ENCODE measurements around the gene LEKR1.

DNA sequence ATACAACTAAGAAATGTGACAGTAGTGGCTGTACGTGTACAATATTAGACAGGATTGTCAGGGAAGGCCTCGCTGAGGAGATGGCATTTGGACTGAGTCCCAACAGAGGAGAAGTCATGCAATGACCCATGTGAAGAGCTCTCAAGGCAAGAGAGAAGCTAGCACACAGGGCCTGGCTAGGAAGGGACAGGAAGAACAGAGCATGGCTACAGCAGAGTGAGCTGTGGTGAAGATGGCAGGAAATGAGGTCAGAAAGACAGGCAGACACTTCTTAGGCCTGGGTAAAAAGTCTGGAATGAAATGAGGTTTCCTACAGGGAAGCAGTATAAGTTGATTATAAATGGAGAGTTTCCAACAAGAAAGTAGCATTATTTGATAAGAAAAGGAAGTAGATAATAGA lies 33.2 kb upstream of the LEKR1 start:
- TF ChIP-seq, protein P1, sequence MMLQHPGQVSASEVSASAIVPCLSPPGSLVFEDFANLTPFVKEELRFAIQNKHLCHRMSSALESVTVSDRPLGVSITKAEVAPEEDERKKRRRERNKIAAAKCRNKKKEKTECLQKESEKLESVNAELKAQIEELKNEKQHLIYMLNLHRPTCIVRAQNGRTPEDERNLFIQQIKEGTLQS (IDR thresholded peaks at IDR 0.05): no peak
- TF ChIP-seq, protein P1 (CRISPR knock-in tag; conservative IDR thresholded peaks at IDR 0.05): no peak
- TF ChIP-seq NR2F6 (CRISPR knock-in tag; IDR thresholded peaks at IDR 0.05) (no peak), POLR2AphosphoS2 (IDR thresholded peaks at IDR 0.05; ENCODE audit: low read length) (no peak), SP1 (CRISPR knock-in tag; IDR thresholded peaks at IDR 0.05) (no peak), NFXL1 (CRISPR knock-in tag; IDR thresholded peaks at IDR 0.05) (no peak), CBX1 (IDR thresholded peaks at IDR 0.05; ENCODE audit: low read depth) (no peak), TAF1 (IDR thresholded peaks at IDR 0.05; ENCODE audit: control insufficient read depth, extremely low read depth, insufficient read depth, low read length, severe bottlenecking) (no peak), CHD1 (IDR thresholded peaks at IDR 0.05; ENCODE audit: low read length) (no peak)

Measured in K562 (cell line).